Subcutaneous adipose tissue (tissue), 4 donors: Measurements from ENCODE around the gene CD82. TPM values are rescaled to one million over a fixed set of nuclear protein-coding genes. Genes with fewer than 3 reads are reported as not detected.

ENCODE experiments used
- CTCF ChIP-seq: fragments of 450-650 bp; IDR thresholded peaks from one replicate; pipeline ENCODE4 v1.5.1; 2016; ENCODE audit warnings: low read depth, mild to moderate bottlenecking, control low read depth, antibody characterized with exemption, moderate library complexity
- total RNA-seq, 4 donors: library from RNA; depleted of rRNA; stranded (reverse); fragments of >200 nt; gene quantifications; one replicate each; pipeline ENCODE4 v1.1.0, GENCODE V29; 2016

The CD82 gene
- total RNA-seq, 4 donors from 2014 or later: 9.0 to 19.4 (median 14.3) TPM

- TF ChIP-seq CTCF: no peak
Measured at GRCh38 chr11:44623731-44624491, 58.4 kb downstream of the CD82 start.

- TF ChIP-seq CTCF: no peak
Measured at GRCh38 chr11:44624761-44625221, 59.3 kb downstream of the CD82 start.

- no peak for TF ChIP-seq CTCF
Measured at GRCh38 chr11:44625759-44626523, 60.5 kb downstream of the CD82 start.

GRCh38 chr11:44626645-44627044 is 61.2 kb downstream of the CD82 start:
- TF ChIP-seq CTCF: no peak

GRCh38 chr11:44627165-44627789 is 61.8 kb downstream of the CD82 start:
- no peak for TF ChIP-seq CTCF

- TF ChIP-seq CTCF: no peak
Measured at GRCh38 chr11:44627911-44628729, 62.7 kb downstream of the CD82 start.
